KG1 (cell line): Measurements from ENCODE around the gene AKR1B15.

Experiments used
- DNase-seq: peaks from one replicate; lab custom pipeline; 2025; lab: John Stamatoyannopoulos, UW

AKR1B15 gene

GRCh38 chr7:134618756-134619530, 70.0 kb downstream of the AKR1B15 start:
- DNase-seq: no peak

GRCh38 chr7:134619627-134620331, 70.9 kb downstream of the AKR1B15 start:
- no peak for DNase-seq

GRCh38 chr7:134622303-134622995, 73.5 kb downstream of the AKR1B15 start:
- DNase-seq: no peak

- DNase-seq: no peak
Observed at GRCh38 chr7:134623193-134623592, 74.3 kb downstream of the AKR1B15 start.

GRCh38 chr7:134625550-134625949, 76.6 kb downstream of the AKR1B15 start:
- no peak for DNase-seq

GRCh38 chr7:134627109-134627774, 78.3 kb downstream of the AKR1B15 start:
- no peak for DNase-seq

GRCh38 chr7:134627775-134628153, 78.9 kb downstream of the AKR1B15 start:
- DNase-seq: no peak

GRCh38 chr7:134629445-134629844, 80.5 kb downstream of the AKR1B15 start:
- no peak for DNase-seq
